IMR-90 (cell line): Measurements from ENCODE around the gene ALLC. TPM values are rescaled to one million over a fixed set of nuclear protein-coding genes. Genes with fewer than 3 reads are reported as not detected.
A peak's percentile ranks its signal among the peaks of the same experiment; 100 is the strongest.

ENCODE experiments used
- ATAC-seq: fragments of 200-7000 bp; cut with Tn5 transposase; 2 replicates; pipeline ENCODE4 v1.9.1; 2020; ENCODE audit warnings: low read depth, mild to moderate bottlenecking, moderate library complexity
- BruUV-seq: library from RNA; stranded (reverse); fragments of 400-500 nt; replicated peaks from 2 replicates; lab custom pipeline; 2021; lab: Mats Ljungman, UMichigan
- CTCF ChIA-PET: fragments of 300-600 bp; formaldehyde crosslinking; extraction: SDS; loops from one replicate; lab custom pipeline; 2021; ENCODE audit warnings: antibody characterized with exemption; lab: Yijun Ruan, JAX
- POLR2A ChIA-PET: fragments of 300-600 bp; sonication (Branson Sonifier 250); formaldehyde crosslinking; loops from one replicate; lab custom pipeline; 2022; ENCODE audit warnings: antibody characterized with exemption; ENCODE audit not compliant: unreplicated experiment; lab: Charles Lee
- DNase-seq: peaks from one replicate; pipeline ENCODE4 v3.0.0; 2013
- H2AFZ ChIP-seq: replicated peaks from 2 replicates; pipeline ENCODE3; 2013; ENCODE audit warnings: low read length, mild to moderate bottlenecking; ENCODE audit not compliant: poor library complexity
- H2AK5ac ChIP-seq: 2 replicates; pipeline ENCODE4 v1.6.1; 2013; ENCODE audit warnings: low read depth, low read length, inconsistent platforms
- H2AK9ac ChIP-seq: replicated peaks from 2 replicates; pipeline ENCODE3; 2013; ENCODE audit warnings: mild to moderate bottlenecking, low read depth, low read length, moderate library complexity; ENCODE audit not compliant: poor library complexity
- H2BK120ac ChIP-seq: 2 replicates; pipeline ENCODE4 v1.6.1; 2013; ENCODE audit warnings: low read depth, low read length, inconsistent platforms
- H2BK15ac ChIP-seq: 3 replicates; pipeline ENCODE4 v1.6.1; 2013; ENCODE audit warnings: low read depth, low read length, inconsistent platforms
- H2BK20ac ChIP-seq: 2 replicates; pipeline ENCODE4 v1.6.1; 2013; ENCODE audit warnings: low read depth, mild to moderate bottlenecking, inconsistent platforms, low read length, moderate library complexity
- H2BK5ac ChIP-seq: 2 replicates; pipeline ENCODE4 v1.6.1; 2013; ENCODE audit warnings: mild to moderate bottlenecking, low read depth, low read length, inconsistent platforms; ENCODE audit not compliant: poor library complexity, severe bottlenecking
- H3K14ac ChIP-seq: replicated peaks from 2 replicates; pipeline ENCODE4 v1.6.1; 2013; ENCODE audit warnings: low read depth, low read length, inconsistent platforms
- H3K18ac ChIP-seq: 2 replicates; pipeline ENCODE4 v1.6.1; 2013; ENCODE audit warnings: low read depth, low read length, control low read depth
- H3K23ac ChIP-seq: 2 replicates; pipeline ENCODE4 v1.6.1; 2013; ENCODE audit warnings: low read depth, low read length, inconsistent platforms
- H3K27ac ChIP-seq: 2 replicates; pipeline ENCODE4 v1.5.1; 2013; ENCODE audit warnings: mild to moderate bottlenecking, control low read depth, low read length; ENCODE audit not compliant: insufficient read depth
- H3K27me3 ChIP-seq: 2 replicates; pipeline ENCODE4 v1.6.1; 2013; ENCODE audit warnings: low read length; ENCODE audit not compliant: control insufficient read depth, insufficient read depth
- H3K36me3 ChIP-seq: 2 replicates; pipeline ENCODE4 v1.6.1; 2013; ENCODE audit warnings: low read length, mixed read lengths; ENCODE audit not compliant: control insufficient read depth, insufficient read depth
- H3K4ac ChIP-seq: 2 replicates; pipeline ENCODE4 v1.6.1; 2013; ENCODE audit warnings: low read depth, low read length, inconsistent platforms
- H3K4me1 ChIP-seq: 2 replicates; pipeline ENCODE4 v1.6.1; 2013; ENCODE audit warnings: low read length, mixed read lengths; ENCODE audit not compliant: control insufficient read depth, insufficient read depth
- H3K4me2 ChIP-seq: 2 replicates; pipeline ENCODE4 v1.6.1; 2013; ENCODE audit warnings: low read depth, mild to moderate bottlenecking, control low read depth, low read length, moderate library complexity
- H3K4me3 ChIP-seq: 2 replicates; pipeline ENCODE4 v1.5.1; 2013; ENCODE audit warnings: low read depth, mild to moderate bottlenecking, control low read depth, low read length, moderate library complexity; ENCODE audit not compliant: insufficient read depth
- H3K56ac ChIP-seq: 2 replicates; pipeline ENCODE4 v1.6.1; 2013; ENCODE audit warnings: low read length, inconsistent platforms; ENCODE audit not compliant: insufficient read depth; ENCODE audit errors: extremely low read depth
- H3K79me1 ChIP-seq, 2 experiments: 2 replicates each; pipeline ENCODE4 v1.6.1; 2013; ENCODE audit warnings: low read length in 2 of 2, inconsistent platforms in 1 of 2, low read depth in 1 of 2
- H3K9ac ChIP-seq: 2 replicates; pipeline ENCODE4 v1.6.1; 2013; ENCODE audit warnings: low read depth, low read length, control low read depth
- H3K9me1 ChIP-seq: 2 replicates; pipeline ENCODE4 v1.6.1; 2013; ENCODE audit warnings: low read length, inconsistent platforms; ENCODE audit not compliant: insufficient read depth
- H3K9me3 ChIP-seq: 2 replicates; pipeline ENCODE4 v1.6.1; 2013; ENCODE audit warnings: low read length; ENCODE audit not compliant: control insufficient read depth, insufficient read depth
- H4K20me1 ChIP-seq: 2 replicates; pipeline ENCODE4 v1.6.1; 2013; ENCODE audit warnings: low read length, inconsistent platforms; ENCODE audit not compliant: insufficient read depth
- H4K5ac ChIP-seq: 2 replicates; pipeline ENCODE4 v1.6.1; 2013; ENCODE audit warnings: mild to moderate bottlenecking, low read depth, low read length, control low read depth
- H4K8ac ChIP-seq, 2 experiments: 2 replicates each; pipeline ENCODE4 v1.6.1; 2013; ENCODE audit warnings: low read depth in 2 of 2, low read length in 2 of 2, control low read depth in 1 of 2, inconsistent platforms in 1 of 2
- H4K91ac ChIP-seq: 2 replicates; pipeline ENCODE4 v1.6.1; 2013; ENCODE audit warnings: low read depth, low read length, inconsistent platforms; ENCODE audit not compliant: insufficient read depth
- BHLHE40 ChIP-seq: fragments of 150-350 bp; IDR thresholded peaks from 2 replicates; pipeline ENCODE4 v1.6.1; 2016; ENCODE audit warnings: mild to moderate bottlenecking, low read depth, low read length
- MXI1 ChIP-seq: IDR thresholded peaks from 2 replicates; pipeline ENCODE4 v1.6.1; 2012; ENCODE audit warnings: low read depth, mild to moderate bottlenecking, low read length, moderate library complexity, borderline replicate concordance
- RAD21 ChIP-seq: IDR thresholded peaks from 2 replicates; pipeline ENCODE4 v1.6.1; 2012; ENCODE audit warnings: low read length, improper control_type of control experiment
- SMC3 ChIP-seq: fragments of 150-350 bp; IDR thresholded peaks from 2 replicates; pipeline ENCODE4 v1.6.1; 2016; ENCODE audit warnings: low read depth, mild to moderate bottlenecking, antibody characterized with exemption, low read length, moderate library complexity
- WGBS, 2 experiments: methylation state at CpG; one replicate each; pipeline versions ENCODE4 v1.1.5 to v1.1.7; 2013; ENCODE audit warnings: missing lambda C conversion rate in 2 of 2; ENCODE audit not compliant: insufficient read length in 1 of 2; ENCODE audit errors: extremely low coverage in 2 of 2; 5-methylcytosine and 5-hydroxymethylcytosine counted together
- dilution Hi-C: fragments of 300-500 bp; cut with HindIII; formaldehyde crosslinking; loops from one replicate; pipeline ENCODE4 v1.14.3; 2018; ENCODE audit warnings: low sequenced_read_pairs; ENCODE audit not compliant: unreplicated experiment
- in situ Hi-C: fragments of 300-500 bp; cut with MboI; formaldehyde crosslinking; loops from 3 replicates; pipeline ENCODE4 v1.14.3; 2019; ENCODE audit warnings: low sequenced_read_pairs, inconsistent platforms, mixed read lengths
- intact Hi-C: fragments of 100-400 bp; cut with micrococcal nuclease; formaldehyde crosslinking; loops from 2 replicates; pipeline ENCODE4 v1.10.0; 2022
- polyA plus RNA-seq, 3 experiments: library from polyadenylated mRNA; depleted of rRNA; stranded (reverse); fragments of >200 nt; gene quantifications; 2 replicates each; pipeline ENCODE4 v1.2.3, GENCODE V29; 2012; ENCODE audit warnings: low replicate concordance in 1 of 3
- total RNA-seq: library from RNA; depleted of rRNA; stranded (reverse); fragments of >200 nt; gene quantifications from 2 replicates; pipeline ENCODE4 v1.2.3, GENCODE V29; 2012
- TF ChIP-seq, protein P1 (sequence below): conservative IDR thresholded peaks from 2 replicates; pipeline ENCODE4 v1.5.1; 2012; ENCODE audit warnings: mild to moderate bottlenecking, low read depth, low read length, improper control_type of control experiment

ALLC gene
- total and polyA plus RNA-seq, 2 of the 4 experiments (the other 2 are of a cell fraction): not detected

DNA sequence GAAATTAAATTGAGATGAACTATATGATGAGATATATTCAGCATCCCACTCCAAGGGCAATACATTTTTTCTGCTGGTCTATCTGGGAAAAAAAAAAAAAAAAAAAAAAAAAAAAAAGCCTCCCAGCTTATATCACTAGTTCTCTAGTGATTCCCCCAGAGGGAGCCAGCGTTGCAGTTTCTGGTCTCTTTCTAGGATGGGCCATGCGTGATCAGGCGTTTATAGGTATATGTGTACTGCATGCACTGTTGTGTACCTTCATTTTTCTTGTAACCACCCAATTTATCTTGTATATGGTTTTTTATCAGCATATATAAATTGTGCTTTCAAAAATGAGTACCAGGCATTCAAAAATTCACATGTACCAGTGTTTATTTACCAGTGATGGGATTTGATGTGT, 80.5 kb downstream of the ALLC start:
- Histone ChIP-seq H2BK120ac (no peak overlapping the region), H3K79me1 (no peaks in the 10 kb centered on the region), H2AK5ac (no peak overlapping the region), H3K18ac (no peak overlapping the region), H3K36me3 (no peaks in the 10 kb centered on the region), H2AFZ (no peak overlapping the region), H2BK5ac (no peak overlapping the region), H3K9me1 (no peaks in the 10 kb centered on the region), H2BK20ac (no peak overlapping the region), H3K27me3 (peaks cover 14% of the 10 kb centered on the region), H3K4me2 (no peak overlapping the region), H3K9me3 (no peaks in the 10 kb centered on the region), H3K4me1 (no peaks in the 10 kb centered on the region), H4K8ac (no peak overlapping the region), H2BK15ac (no peak overlapping the region), H3K27ac (no peak overlapping the region), H4K20me1 (no peaks in the 10 kb centered on the region), H3K4ac (no peak overlapping the region), H3K4me3 (no peak overlapping the region), H3K14ac (no peak overlapping the region), H2AK9ac (no peak overlapping the region), H4K91ac (no peak overlapping the region), H3K9ac (no peak overlapping the region), H4K5ac (no peak overlapping the region), H3K23ac (no peak overlapping the region), H3K56ac (no peak overlapping the region)
- intact Hi-C loops: loop anchor here (1.0 kb wide), 2 partner anchors 42 to 89 kb away; no protein-coding TSS in a partner anchor
- dilution Hi-C loops: no loop called here
- TF ChIP-seq MXI1 (no peak), SMC3 (peak; percentile 72), BHLHE40 (no peak), RAD21 (peak; percentile 74)
- TF ChIP-seq, protein P1, sequence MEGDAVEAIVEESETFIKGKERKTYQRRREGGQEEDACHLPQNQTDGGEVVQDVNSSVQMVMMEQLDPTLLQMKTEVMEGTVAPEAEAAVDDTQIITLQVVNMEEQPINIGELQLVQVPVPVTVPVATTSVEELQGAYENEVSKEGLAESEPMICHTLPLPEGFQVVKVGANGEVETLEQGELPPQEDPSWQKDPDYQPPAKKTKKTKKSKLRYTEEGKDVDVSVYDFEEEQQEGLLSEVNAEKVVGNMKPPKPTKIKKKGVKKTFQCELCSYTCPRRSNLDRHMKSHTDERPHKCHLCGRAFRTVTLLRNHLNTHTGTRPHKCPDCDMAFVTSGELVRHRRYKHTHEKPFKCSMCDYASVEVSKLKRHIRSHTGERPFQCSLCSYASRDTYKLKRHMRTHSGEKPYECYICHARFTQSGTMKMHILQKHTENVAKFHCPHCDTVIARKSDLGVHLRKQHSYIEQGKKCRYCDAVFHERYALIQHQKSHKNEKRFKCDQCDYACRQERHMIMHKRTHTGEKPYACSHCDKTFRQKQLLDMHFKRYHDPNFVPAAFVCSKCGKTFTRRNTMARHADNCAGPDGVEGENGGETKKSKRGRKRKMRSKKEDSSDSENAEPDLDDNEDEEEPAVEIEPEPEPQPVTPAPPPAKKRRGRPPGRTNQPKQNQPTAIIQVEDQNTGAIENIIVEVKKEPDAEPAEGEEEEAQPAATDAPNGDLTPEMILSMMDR: peak; percentile 61
- WGBS, 2 experiments: no CpG with 5 or more reads among the region's 3 CpGs
- no TSS peak for BruUV-seq
- POLR2A ChIA-PET: no interaction called here
- CTCF ChIA-PET: interaction anchor here (0.6 to 1.2 kb wide), 5 partner anchors 10 to 110 kb away, joined by 3 to 6 read pairs (median 3); no protein-coding TSS in a partner anchor
- DNase-seq (peak; percentile 54), ATAC-seq (peak; percentile 96)
- in situ Hi-C loops: no loop called here
